Fibroblast of lung (primary cell): ENCODE measurements around the gene PSMG3. TPM values are rescaled to one million over a fixed set of nuclear protein-coding genes. Genes with fewer than 3 reads are reported as not detected.

Experiments used
- DNase-seq, 2 donors: peaks; one replicate each; pipeline versions ENCODE4 v3.0.0 to v3.0.0-alpha.2; 2010; ENCODE audit warnings: low read depth in 2 of 2
- H2AFZ ChIP-seq: 2 replicates; pipeline ENCODE4 v1.5.1; 2012; ENCODE audit warnings: low read length, control low read depth, inconsistent platforms
- H3K27ac ChIP-seq: 2 replicates; pipeline ENCODE4 v1.5.1; 2011; ENCODE audit warnings: low read length, control low read depth; ENCODE audit not compliant: insufficient read depth
- H3K27me3 ChIP-seq: 2 replicates; pipeline ENCODE4 v1.5.1; 2011; ENCODE audit warnings: mild to moderate bottlenecking, low read length; ENCODE audit not compliant: control insufficient read depth, insufficient read depth
- H3K36me3 ChIP-seq: 2 replicates; pipeline ENCODE4 v1.5.1; 2011; ENCODE audit warnings: low read length; ENCODE audit not compliant: control insufficient read depth, insufficient read depth
- H3K4me1 ChIP-seq: 2 replicates; pipeline ENCODE4 v1.5.1; 2011; ENCODE audit warnings: low read length; ENCODE audit not compliant: control insufficient read depth, insufficient read depth; ENCODE audit errors: extremely low read depth
- H3K4me2 ChIP-seq: 2 replicates; pipeline ENCODE4 v1.5.1; 2011; ENCODE audit warnings: low read length, control low read depth; ENCODE audit not compliant: insufficient read depth; ENCODE audit errors: extremely low read depth
- H3K4me3 ChIP-seq, 4 experiments: fragments of 200-600 bp in 1 of 4; sonication (generic) in 1 of 4; replicated peaks in 1 of 4; 2 replicates each; pipeline ENCODE4 v1.5.1; 2011 to 2016; ENCODE audit warnings: low read length in 4 of 4, low read depth in 3 of 4, mild to moderate bottlenecking in 3 of 4, control low read depth in 2 of 4, inconsistent platforms in 1 of 4, mixed read lengths in 1 of 4; ENCODE audit not compliant: insufficient read depth in 1 of 4; ENCODE audit errors: control extremely low read depth in 1 of 4
- H3K79me2 ChIP-seq: 2 replicates; pipeline ENCODE4 v1.5.1; 2012; ENCODE audit warnings: mild to moderate bottlenecking, low read length, inconsistent platforms; ENCODE audit not compliant: control insufficient read depth, insufficient read depth
- H3K9ac ChIP-seq: 2 replicates; pipeline ENCODE4 v1.5.1; 2011; ENCODE audit warnings: mild to moderate bottlenecking, low read length, control low read depth; ENCODE audit not compliant: insufficient read depth
- H3K9me3 ChIP-seq: 2 replicates; pipeline ENCODE4 v1.5.1; 2012; ENCODE audit warnings: low read depth, low read length; ENCODE audit not compliant: control insufficient read depth, insufficient read depth
- H4K20me1 ChIP-seq: 2 replicates; pipeline ENCODE4 v1.5.1; 2011; ENCODE audit warnings: low read length; ENCODE audit not compliant: control insufficient read depth, insufficient read depth; ENCODE audit errors: extremely low read depth
- EZH2 ChIP-seq: IDR thresholded peaks from 2 replicates; pipeline ENCODE4 v1.5.1; 2012; ENCODE audit warnings: low read length, control low read depth, mild to moderate bottlenecking; ENCODE audit errors: missing control alignments
- polyA plus RNA-seq, 2 donors: library from polyadenylated mRNA; depleted of rRNA in 1 of 2; stranded (reverse) in 1 of 2; unstranded in 1 of 2; fragments of >200 nt; gene quantifications; 2 replicates each; pipeline ENCODE4 v1.2.1, GENCODE V29; 2011 to 2012; ENCODE audit warnings: missing spikeins in 1 of 2
- total RNA-seq: library from RNA; depleted of rRNA; stranded (reverse); fragments of >200 nt; gene quantifications from 2 replicates; pipeline ENCODE4 v1.2.1, GENCODE V29; 2014
- TF ChIP-seq, protein P1 (sequence below), 2 donors: IDR thresholded peaks in 1 of 2; conservative IDR thresholded peaks in 1 of 2; 1 replicate in 1 of 2; 2 replicates in 1 of 2; pipeline ENCODE4 v1.5.1; 2011 to 2012; ENCODE audit warnings: low read length in 2 of 2, control low read depth in 1 of 2, inconsistent platforms in 1 of 2, low read depth in 1 of 2, mild to moderate bottlenecking in 1 of 2

The PSMG3 gene
- total and polyA plus RNA-seq, 2 donors (not counting 1 experiment from before 2014, with no cell fraction given), result 19.3 to 24.6 TPM

- Histone ChIP-seq H3K4me2 (no peak overlapping the region), H3K4me1 (peaks cover 14% of the 10 kb centered on the region), H3K27me3 (no peaks in the 10 kb centered on the region), H3K27ac (no peak overlapping the region), H3K9me3 (no peaks in the 10 kb centered on the region), H3K79me2 (peaks cover 2% of the 10 kb centered on the region), H3K9ac (no peak overlapping the region), H4K20me1 (no peaks in the 10 kb centered on the region), H3K36me3 (peaks cover 6% of the 10 kb centered on the region), H2AFZ (no peak overlapping the region), H3K4me3 (no peak overlapping the region)
- no peak for DNase-seq
- TF ChIP-seq, protein P1, sequence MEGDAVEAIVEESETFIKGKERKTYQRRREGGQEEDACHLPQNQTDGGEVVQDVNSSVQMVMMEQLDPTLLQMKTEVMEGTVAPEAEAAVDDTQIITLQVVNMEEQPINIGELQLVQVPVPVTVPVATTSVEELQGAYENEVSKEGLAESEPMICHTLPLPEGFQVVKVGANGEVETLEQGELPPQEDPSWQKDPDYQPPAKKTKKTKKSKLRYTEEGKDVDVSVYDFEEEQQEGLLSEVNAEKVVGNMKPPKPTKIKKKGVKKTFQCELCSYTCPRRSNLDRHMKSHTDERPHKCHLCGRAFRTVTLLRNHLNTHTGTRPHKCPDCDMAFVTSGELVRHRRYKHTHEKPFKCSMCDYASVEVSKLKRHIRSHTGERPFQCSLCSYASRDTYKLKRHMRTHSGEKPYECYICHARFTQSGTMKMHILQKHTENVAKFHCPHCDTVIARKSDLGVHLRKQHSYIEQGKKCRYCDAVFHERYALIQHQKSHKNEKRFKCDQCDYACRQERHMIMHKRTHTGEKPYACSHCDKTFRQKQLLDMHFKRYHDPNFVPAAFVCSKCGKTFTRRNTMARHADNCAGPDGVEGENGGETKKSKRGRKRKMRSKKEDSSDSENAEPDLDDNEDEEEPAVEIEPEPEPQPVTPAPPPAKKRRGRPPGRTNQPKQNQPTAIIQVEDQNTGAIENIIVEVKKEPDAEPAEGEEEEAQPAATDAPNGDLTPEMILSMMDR (conservative IDR thresholded peaks at IDR 0.05 in 1 of 2, IDR thresholded peaks at IDR 0.05 in 1 of 2; ENCODE audit: low read depth in 1 of 2, low read length in 2 of 2), result no peak
- no peak for TF ChIP-seq EZH2
These were observed 5.7 kb downstream of the PSMG3 start for GRCh38 chr7:1563981-1564602.

GRCh38 chr7:1562597-1563051 is 7.2 kb downstream of the PSMG3 start:
- H3K27ac ChIP-seq, result no peak overlapping the region

GRCh38 chr7:1562116-1562515 is 7.7 kb downstream of the PSMG3 start:
- H4K20me1 ChIP-seq, result no peaks in the 10 kb centered on the region
- no peak overlapping the region for H3K9ac ChIP-seq
- no peaks in the 10 kb centered on the region for H3K9me3 ChIP-seq
- peak overlapping the region; percentile 30 for H2AFZ ChIP-seq
- no peaks in the 10 kb centered on the region for H3K79me2 ChIP-seq
- no peak for TF ChIP-seq EZH2
- TF ChIP-seq, protein P1 (conservative IDR thresholded peaks at IDR 0.05 in 1 of 2, IDR thresholded peaks at IDR 0.05 in 1 of 2; ENCODE audit: low read depth in 1 of 2, low read length in 2 of 2), result no peak
- no peak overlapping the region for H3K4me3 ChIP-seq
- H3K27ac ChIP-seq, result no peak overlapping the region
- peaks cover under 1% of the 10 kb centered on the region for H3K4me1 ChIP-seq
- peaks cover 3% of the 10 kb centered on the region for H3K36me3 ChIP-seq
- no peak overlapping the region for H3K4me2 ChIP-seq
- DNase-seq, result no peak
- H3K27me3 ChIP-seq, result no peaks in the 10 kb centered on the region

More at GRCh38 chr7:1562597-1563051, 7.2 kb downstream of the PSMG3 start:
- peak; percentile 27 to 59 for DNase-seq
- H3K27me3 ChIP-seq, result no peaks in the 10 kb centered on the region
- peaks cover 6% of the 10 kb centered on the region for H3K4me1 ChIP-seq
- no peaks in the 10 kb centered on the region for H3K9me3 ChIP-seq
- no peak for TF ChIP-seq EZH2
- TF ChIP-seq, protein P1 (conservative IDR thresholded peaks at IDR 0.05 in 1 of 2, IDR thresholded peaks at IDR 0.05 in 1 of 2; ENCODE audit: low read depth in 1 of 2, low read length in 2 of 2), result no peak
- H3K79me2 ChIP-seq, result no peaks in the 10 kb centered on the region
- peaks cover 6% of the 10 kb centered on the region for H3K36me3 ChIP-seq
- H4K20me1 ChIP-seq, result no peaks in the 10 kb centered on the region
- no peak overlapping the region for H3K4me2 ChIP-seq
- H2AFZ ChIP-seq, result peak overlapping the region; percentile 30
- no peak overlapping the region for H3K9ac ChIP-seq
- no peak overlapping the region for H3K4me3 ChIP-seq
